Liver (tissue), 3 donors: ENCODE measurements around the gene GRK3.

Experiments
- FOXA1 ChIP-seq: IDR thresholded peaks from 2 replicates; pipeline ENCODE4 v1.6.1; 2016; ENCODE audit warnings: antibody characterized with exemption
- GABPA ChIP-seq, 2 donors: IDR thresholded peaks in 1 of 2; conservative IDR thresholded peaks in 1 of 2; 2 replicates each; pipeline ENCODE4 v1.6.1; 2016; ENCODE audit warnings: antibody characterized with exemption in 2 of 2, mild to moderate bottlenecking in 1 of 2, moderate library complexity in 1 of 2
- HNF4A ChIP-seq, 2 donors: conservative IDR thresholded peaks; 2 replicates each; pipeline ENCODE4 v1.6.1; 2016; ENCODE audit warnings: antibody characterized with exemption in 2 of 2, mild to moderate bottlenecking in 2 of 2
- JUND ChIP-seq, 2 donors: IDR thresholded peaks; 2 replicates each; pipeline ENCODE4 v1.6.1; 2016; ENCODE audit warnings: antibody characterized with exemption in 2 of 2
- RAD21 ChIP-seq, 2 donors: IDR thresholded peaks; 2 replicates each; pipeline ENCODE4 v1.6.1; 2016; ENCODE audit warnings: antibody characterized with exemption in 2 of 2, mild to moderate bottlenecking in 2 of 2
- TAF1 ChIP-seq: conservative IDR thresholded peaks from 2 replicates; pipeline ENCODE4 v1.6.1; 2016; ENCODE audit warnings: antibody characterized with exemption, mild to moderate bottlenecking
- YY1 ChIP-seq: IDR thresholded peaks from 2 replicates; pipeline ENCODE4 v1.6.1; 2016; ENCODE audit warnings: antibody characterized with exemption, mild to moderate bottlenecking
- TF ChIP-seq, protein P1 (sequence below): fragments of 150-350 bp; IDR thresholded peaks from 2 replicates; pipeline ENCODE4 v1.5.1; 2017; ENCODE audit warnings: improper control_type of control experiment, low read depth, low read length; ENCODE audit not compliant: missing input control
- TF ChIP-seq, protein P2 (sequence below): IDR thresholded peaks from 2 replicates; pipeline ENCODE4 v1.6.1; 2016; ENCODE audit warnings: antibody characterized with exemption, mild to moderate bottlenecking
- TF ChIP-seq, protein P3 (sequence below): IDR thresholded peaks from 2 replicates; pipeline ENCODE4 v1.6.1; 2016; ENCODE audit warnings: antibody characterized with exemption
- TF ChIP-seq, protein P4 (sequence below): IDR thresholded peaks from 2 replicates; pipeline ENCODE4 v1.6.1; 2016; ENCODE audit warnings: antibody characterized with exemption
- TF ChIP-seq, protein P5 (sequence below): IDR thresholded peaks from 2 replicates; pipeline ENCODE4 v1.6.1; 2016; ENCODE audit warnings: antibody characterized with exemption
- donor health status: healthy.
- donor health status: healthy.

DNA sequence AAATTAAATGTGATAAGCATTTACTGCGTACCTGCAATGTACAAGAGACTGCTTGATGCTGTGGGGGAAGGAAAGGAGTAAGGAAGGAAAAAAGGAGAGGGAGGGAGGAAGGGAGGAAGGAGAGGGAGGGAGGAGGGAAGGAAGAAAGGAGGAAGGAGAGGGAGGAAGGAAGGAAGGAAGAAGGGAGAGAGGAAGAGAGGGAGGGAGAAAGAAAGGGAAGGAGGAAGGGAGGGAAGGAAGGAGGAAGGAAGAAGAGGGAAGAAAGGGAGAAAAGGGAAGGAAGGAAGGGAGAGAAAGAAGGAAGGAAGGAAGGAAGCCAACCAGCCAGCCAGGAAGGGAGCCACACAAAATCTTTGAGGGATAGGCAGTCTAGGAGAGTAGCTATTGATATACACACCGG lies 133.5 kb downstream of the GRK3 start:
- TF ChIP-seq, protein P1, sequence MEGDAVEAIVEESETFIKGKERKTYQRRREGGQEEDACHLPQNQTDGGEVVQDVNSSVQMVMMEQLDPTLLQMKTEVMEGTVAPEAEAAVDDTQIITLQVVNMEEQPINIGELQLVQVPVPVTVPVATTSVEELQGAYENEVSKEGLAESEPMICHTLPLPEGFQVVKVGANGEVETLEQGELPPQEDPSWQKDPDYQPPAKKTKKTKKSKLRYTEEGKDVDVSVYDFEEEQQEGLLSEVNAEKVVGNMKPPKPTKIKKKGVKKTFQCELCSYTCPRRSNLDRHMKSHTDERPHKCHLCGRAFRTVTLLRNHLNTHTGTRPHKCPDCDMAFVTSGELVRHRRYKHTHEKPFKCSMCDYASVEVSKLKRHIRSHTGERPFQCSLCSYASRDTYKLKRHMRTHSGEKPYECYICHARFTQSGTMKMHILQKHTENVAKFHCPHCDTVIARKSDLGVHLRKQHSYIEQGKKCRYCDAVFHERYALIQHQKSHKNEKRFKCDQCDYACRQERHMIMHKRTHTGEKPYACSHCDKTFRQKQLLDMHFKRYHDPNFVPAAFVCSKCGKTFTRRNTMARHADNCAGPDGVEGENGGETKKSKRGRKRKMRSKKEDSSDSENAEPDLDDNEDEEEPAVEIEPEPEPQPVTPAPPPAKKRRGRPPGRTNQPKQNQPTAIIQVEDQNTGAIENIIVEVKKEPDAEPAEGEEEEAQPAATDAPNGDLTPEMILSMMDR = no peak
- TF ChIP-seq, protein P2, sequence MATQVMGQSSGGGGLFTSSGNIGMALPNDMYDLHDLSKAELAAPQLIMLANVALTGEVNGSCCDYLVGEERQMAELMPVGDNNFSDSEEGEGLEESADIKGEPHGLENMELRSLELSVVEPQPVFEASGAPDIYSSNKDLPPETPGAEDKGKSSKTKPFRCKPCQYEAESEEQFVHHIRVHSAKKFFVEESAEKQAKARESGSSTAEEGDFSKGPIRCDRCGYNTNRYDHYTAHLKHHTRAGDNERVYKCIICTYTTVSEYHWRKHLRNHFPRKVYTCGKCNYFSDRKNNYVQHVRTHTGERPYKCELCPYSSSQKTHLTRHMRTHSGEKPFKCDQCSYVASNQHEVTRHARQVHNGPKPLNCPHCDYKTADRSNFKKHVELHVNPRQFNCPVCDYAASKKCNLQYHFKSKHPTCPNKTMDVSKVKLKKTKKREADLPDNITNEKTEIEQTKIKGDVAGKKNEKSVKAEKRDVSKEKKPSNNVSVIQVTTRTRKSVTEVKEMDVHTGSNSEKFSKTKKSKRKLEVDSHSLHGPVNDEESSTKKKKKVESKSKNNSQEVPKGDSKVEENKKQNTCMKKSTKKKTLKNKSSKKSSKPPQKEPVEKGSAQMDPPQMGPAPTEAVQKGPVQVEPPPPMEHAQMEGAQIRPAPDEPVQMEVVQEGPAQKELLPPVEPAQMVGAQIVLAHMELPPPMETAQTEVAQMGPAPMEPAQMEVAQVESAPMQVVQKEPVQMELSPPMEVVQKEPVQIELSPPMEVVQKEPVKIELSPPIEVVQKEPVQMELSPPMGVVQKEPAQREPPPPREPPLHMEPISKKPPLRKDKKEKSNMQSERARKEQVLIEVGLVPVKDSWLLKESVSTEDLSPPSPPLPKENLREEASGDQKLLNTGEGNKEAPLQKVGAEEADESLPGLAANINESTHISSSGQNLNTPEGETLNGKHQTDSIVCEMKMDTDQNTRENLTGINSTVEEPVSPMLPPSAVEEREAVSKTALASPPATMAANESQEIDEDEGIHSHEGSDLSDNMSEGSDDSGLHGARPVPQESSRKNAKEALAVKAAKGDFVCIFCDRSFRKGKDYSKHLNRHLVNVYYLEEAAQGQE = no peak
- no peak for TF ChIP-seq FOXA1
- TF ChIP-seq, protein P3, sequence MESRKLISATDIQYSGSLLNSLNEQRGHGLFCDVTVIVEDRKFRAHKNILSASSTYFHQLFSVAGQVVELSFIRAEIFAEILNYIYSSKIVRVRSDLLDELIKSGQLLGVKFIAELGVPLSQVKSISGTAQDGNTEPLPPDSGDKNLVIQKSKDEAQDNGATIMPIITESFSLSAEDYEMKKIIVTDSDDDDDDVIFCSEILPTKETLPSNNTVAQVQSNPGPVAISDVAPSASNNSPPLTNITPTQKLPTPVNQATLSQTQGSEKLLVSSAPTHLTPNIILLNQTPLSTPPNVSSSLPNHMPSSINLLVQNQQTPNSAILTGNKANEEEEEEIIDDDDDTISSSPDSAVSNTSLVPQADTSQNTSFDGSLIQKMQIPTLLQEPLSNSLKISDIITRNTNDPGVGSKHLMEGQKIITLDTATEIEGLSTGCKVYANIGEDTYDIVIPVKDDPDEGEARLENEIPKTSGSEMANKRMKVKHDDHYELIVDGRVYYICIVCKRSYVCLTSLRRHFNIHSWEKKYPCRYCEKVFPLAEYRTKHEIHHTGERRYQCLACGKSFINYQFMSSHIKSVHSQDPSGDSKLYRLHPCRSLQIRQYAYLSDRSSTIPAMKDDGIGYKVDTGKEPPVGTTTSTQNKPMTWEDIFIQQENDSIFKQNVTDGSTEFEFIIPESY = no peak
- TF ChIP-seq, protein P4, sequence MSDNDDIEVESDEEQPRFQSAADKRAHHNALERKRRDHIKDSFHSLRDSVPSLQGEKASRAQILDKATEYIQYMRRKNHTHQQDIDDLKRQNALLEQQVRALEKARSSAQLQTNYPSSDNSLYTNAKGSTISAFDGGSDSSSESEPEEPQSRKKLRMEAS = no peak
- TF ChIP-seq TAF1 = no peak
- no peak for TF ChIP-seq RAD21 (IDR thresholded peaks at IDR 0.05)
- no peak for TF ChIP-seq JUND (IDR thresholded peaks at IDR 0.05)
- TF ChIP-seq HNF4A (conservative IDR thresholded peaks at IDR 0.05) = no peak
- TF ChIP-seq GABPA (IDR thresholded peaks at IDR 0.05 in 1 of 2, conservative IDR thresholded peaks at IDR 0.05 in 1 of 2) = no peak
- TF ChIP-seq, protein P5, sequence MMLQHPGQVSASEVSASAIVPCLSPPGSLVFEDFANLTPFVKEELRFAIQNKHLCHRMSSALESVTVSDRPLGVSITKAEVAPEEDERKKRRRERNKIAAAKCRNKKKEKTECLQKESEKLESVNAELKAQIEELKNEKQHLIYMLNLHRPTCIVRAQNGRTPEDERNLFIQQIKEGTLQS = no peak
- no peak for TF ChIP-seq YY1
